ENCODE data around the gene PTPRCAP.

- TF ChIP-seq CTCF (optimal IDR thresholded peaks at IDR 0.05 in 1 of 3, IDR thresholded peaks at IDR 0.05 in 1 of 3, conservative IDR thresholded peaks at IDR 0.05 in 1 of 3; ENCODE audit: extremely low read depth in 1 of 3, insufficient read depth in 2 of 3, low read length in 3 of 3) (no peak), EZH2 (IDR thresholded peaks at IDR 0.05; ENCODE audit: low read length) (no peak)
These were observed 18.8 kb downstream of the PTPRCAP start for GRCh38 chr11:67418476-67419281.

All from keratinocyte (primary cell).